Measurements from ENCODE around the gene DPY19L1.

The DPY19L1 gene

DNA sequence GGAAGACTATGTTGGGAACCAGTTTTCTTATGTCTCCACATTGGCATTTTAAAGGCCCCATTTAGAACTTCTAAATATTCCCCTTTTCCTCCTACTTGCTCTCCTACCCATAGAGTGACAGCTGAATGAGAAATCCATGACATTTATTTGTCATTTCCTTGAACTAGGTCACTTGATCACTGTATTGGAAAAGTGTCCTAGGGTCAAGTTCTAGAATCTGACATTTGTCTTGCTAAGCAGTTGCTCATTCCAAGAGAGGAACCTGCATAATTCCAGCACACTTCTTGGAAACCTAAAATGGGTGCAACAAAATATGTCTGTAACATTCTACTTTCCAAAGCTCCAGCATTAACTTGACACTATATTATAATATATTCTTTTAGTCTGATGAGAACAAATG lies 3.6 kb upstream of the DPY19L1 start:
- H3K4me3 ChIP-seq (ENCODE audit: low read depth, low read length): no peak overlapping the region
- TF ChIP-seq, protein P1, sequence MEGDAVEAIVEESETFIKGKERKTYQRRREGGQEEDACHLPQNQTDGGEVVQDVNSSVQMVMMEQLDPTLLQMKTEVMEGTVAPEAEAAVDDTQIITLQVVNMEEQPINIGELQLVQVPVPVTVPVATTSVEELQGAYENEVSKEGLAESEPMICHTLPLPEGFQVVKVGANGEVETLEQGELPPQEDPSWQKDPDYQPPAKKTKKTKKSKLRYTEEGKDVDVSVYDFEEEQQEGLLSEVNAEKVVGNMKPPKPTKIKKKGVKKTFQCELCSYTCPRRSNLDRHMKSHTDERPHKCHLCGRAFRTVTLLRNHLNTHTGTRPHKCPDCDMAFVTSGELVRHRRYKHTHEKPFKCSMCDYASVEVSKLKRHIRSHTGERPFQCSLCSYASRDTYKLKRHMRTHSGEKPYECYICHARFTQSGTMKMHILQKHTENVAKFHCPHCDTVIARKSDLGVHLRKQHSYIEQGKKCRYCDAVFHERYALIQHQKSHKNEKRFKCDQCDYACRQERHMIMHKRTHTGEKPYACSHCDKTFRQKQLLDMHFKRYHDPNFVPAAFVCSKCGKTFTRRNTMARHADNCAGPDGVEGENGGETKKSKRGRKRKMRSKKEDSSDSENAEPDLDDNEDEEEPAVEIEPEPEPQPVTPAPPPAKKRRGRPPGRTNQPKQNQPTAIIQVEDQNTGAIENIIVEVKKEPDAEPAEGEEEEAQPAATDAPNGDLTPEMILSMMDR (IDR thresholded peaks at IDR 0.05; ENCODE audit: low read depth, low read length, missing control alignments): no peak
- no peak for DNase-seq (ENCODE audit: low read depth)

DNA sequence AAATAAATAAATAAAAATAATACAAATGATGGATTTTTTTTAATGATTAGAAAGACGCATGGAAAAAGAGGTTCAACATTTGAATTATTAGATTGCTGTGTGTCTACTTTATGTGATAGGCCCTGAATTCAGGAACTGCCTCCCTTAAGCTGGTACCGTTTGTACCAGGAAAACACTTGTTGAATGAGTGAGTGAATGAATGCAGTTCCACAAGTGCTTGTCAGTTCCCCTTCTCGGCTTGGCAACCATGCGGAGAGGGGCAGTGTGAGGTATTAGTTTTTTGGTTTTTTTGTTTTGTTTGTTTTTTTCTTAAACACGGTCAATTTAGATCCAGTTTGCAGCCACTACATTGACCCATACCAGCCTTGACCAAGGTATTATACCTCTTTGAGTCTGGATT lies 2.1 kb upstream of the DPY19L1 start:
- DNase-seq (ENCODE audit: low read depth): no peak
- TF ChIP-seq, protein P1 (IDR thresholded peaks at IDR 0.05; ENCODE audit: low read depth, low read length, missing control alignments): no peak
- no peak overlapping the region for H3K4me3 ChIP-seq (ENCODE audit: low read depth, low read length)

DNA sequence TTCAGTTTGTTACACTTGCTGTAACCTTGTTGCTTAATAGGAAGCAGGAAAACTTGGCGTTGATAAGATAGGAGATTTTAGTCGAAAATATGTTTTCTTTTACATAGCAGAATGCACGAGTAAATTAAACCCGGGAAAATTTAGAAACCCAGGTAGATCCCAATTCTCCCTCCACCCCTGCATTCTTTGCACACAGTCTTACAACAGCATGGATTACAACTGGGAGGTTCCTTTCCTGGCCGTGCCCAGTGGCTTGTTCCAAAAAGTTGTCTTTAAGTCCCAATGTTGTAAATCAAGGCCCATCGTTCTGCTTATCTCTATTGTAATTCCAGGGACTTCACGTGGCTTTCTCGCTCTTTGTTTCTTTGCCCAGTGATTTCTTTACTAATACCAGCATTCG lies 1.1 kb upstream of the DPY19L1 start:
- DNase-seq (ENCODE audit: low read depth): no peak
- H3K4me3 ChIP-seq (ENCODE audit: low read depth, low read length): peak overlapping the region; percentile 69
- TF ChIP-seq, protein P1 (IDR thresholded peaks at IDR 0.05; ENCODE audit: low read depth, low read length, missing control alignments): no peak

DNA sequence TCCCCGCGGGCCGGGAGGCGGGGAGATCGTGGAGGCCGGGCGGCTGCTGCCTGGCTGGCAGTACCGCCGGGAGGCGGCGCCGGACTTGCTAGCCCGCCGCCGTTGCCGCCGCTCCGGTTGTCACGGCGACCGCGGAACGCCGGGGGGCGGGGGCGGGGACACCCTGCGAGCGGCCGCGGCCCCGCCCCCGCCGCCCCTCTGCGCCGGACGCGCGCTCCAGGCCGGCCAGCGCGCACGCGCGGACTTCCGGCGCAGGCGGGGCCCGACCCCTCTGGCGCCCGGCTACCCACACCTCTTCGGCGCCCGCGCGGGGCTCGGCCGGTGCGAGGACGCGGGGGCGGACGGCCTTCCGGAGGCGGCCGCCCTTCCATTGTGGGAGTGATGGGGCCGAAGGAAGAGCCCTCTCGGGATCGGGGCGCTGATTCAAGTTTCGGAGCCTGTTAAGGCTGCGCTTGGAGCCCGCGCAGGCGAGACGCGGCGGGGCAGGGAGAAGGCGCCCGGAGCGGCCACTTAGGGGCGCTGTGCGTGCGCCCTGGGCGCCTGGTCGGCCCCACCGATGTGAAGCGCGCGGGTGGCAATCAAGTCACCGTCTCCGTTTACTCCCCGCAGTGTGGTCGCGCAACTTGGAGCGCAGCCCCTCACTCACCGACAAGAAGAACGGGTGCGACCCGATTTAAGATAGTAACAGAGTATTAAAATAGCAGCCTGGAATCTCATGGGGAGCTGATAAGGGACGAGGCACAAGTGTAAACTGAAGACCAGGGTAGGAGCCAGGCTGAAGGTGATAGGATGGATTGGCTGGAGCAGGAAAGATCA lies 449 bp upstream of the DPY19L1 start:
- H3K4me3 ChIP-seq (ENCODE audit: low read depth, low read length): peak overlapping the region; percentile 82
- TF ChIP-seq, protein P1 (IDR thresholded peaks at IDR 0.05; ENCODE audit: low read depth, low read length, missing control alignments): peak; percentile 85
- DNase-seq (ENCODE audit: low read depth): peak; percentile 51

DNA sequence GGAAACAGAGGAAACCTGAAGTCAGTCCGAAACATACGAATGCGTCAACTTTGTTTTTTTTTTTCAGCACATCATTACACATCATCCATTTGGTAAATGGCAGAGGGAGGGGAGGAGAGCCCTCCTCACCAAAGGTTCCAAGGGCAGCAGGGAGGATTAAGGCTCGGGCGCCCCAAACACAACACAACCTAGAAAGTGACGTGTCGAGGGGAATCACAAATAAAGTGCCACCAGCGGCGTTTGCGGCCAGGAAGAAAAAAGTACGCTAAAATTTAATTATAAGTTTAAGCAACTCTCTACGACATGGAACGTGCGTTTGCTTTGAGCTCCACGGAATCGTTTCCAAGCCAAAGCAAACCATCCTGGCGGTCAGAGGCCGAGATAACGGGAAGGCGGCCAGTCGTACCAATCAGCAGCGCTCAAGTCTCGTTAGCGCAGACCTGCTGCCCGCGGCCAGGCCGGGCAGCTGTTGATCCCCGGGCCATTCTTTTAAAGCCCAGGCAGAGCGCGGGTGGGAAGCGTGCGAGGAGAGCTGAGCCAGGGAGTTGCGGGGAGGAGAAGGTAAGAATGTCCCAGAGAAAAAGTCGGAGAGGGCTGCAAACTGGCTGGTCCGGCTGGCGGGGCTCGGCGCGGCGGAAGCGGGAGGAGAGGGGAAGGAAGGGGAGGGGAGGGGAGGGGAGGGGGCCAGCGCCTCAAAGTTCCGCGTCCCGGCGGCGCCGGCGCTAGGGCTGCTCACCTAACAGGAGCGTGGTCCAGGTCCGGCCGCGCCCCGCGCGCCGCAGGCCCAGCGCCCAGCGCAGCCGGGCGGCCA lies 719 bp downstream of the DPY19L1 start:
- no peak for DNase-seq (ENCODE audit: low read depth)
- TF ChIP-seq, protein P1 (IDR thresholded peaks at IDR 0.05; ENCODE audit: low read depth, low read length, missing control alignments): no peak
- H3K4me3 ChIP-seq (ENCODE audit: low read depth, low read length): peak overlapping the region; percentile 82

DNA sequence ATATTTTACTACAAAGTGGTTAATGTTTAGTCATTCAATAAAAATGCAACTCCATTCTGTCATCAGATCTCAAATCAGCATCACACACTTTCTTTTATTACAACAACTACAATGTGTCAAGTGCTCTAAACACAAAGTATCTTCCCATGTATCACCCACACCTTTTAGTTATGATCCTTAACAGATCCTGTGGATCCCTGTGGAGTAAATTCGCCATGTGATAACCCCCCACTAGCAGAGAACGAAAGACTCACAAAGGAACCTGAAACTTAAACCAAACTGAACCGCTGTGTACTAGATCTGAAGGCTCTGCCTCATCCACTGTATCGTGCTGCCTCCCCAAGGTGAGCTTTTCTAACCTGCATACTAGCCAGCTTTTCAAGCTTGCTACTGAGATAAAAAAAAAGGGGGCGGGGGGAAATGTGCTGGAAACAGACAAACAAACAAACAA lies 1.7 kb downstream of the DPY19L1 start:
- H3K4me3 ChIP-seq (ENCODE audit: low read depth, low read length): no peak overlapping the region
- DNase-seq (ENCODE audit: low read depth): peak; percentile 33
- TF ChIP-seq, protein P1 (IDR thresholded peaks at IDR 0.05; ENCODE audit: low read depth, low read length, missing control alignments): peak; percentile 17

Data from GM12864 (cell line).